Activated CD8-positive, alpha-beta memory T cell treated with anti-CD3 and anti-CD28 coated beads for 24 hours (primary cell): ENCODE results near the gene ARG1.
A peak's percentile ranks its signal among the peaks of the same experiment; 100 is the strongest.

Source experiments
- DNase-seq: peaks from one replicate; pipeline ENCODE4 v3.0.0-alpha.2; 2020

The ARG1 gene

DNA sequence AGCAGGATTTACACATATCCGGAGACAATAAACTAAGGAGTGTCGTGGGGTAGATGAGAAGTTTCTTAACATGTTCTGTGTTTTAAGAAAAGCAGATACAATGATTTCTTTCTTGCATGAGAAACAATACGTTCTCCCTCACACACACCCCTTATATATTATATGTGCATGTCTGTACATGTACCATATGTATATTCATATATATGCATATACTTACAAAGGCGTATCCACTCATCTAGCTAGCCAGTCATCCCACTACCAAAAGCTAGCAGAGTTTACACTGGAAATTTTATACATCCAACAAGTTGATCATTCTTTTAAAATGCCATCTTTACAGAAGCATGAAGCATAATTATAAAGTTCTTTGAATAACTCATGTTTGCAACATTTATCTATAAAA, 14.9 kb downstream of the ARG1 start:
- DNase-seq: no peak

GRCh38 chr6:131588643-131589042, 15.6 kb downstream of the ARG1 start:
- no peak for DNase-seq

DNA sequence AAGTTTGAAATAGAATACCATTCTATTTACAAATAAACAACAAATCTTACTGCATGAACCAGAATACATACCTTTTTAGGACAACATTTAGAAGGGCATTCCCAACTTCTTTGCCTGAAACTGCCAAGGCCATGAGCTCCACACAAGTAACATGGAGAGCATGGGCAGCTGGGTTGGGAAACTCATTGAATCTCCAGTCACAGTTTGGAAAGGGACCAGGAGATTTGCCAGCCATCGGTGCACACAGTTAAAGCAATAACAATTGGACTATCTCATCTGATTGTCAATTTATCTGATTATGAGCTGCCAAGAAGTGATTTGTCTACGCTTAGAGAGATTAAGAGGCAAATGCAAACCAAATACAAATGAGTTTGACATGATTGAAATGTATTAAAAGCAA, 19.9 kb downstream of the ARG1 start:
- DNase-seq: no peak

GRCh38 chr6:131594074-131594473, 21.0 kb downstream of the ARG1 start:
- no peak for DNase-seq

DNA sequence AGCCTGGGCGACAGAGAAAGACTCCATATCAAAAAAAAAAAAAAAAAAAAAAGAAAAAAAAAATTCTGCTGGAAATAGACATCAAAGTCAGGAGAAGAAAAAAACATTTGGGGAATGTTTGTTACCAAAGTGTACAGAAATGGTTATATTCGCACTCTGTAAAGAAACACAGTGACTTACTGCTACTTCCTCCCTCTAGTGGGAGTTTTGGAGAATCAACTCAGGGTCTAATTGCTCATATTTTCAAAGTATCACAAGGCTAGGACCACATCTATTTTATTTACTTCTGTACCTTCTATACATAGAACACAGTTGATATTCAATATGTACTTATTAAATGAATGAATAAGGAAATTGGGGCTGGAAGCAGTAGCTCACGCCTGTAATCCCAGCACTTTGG, 24.4 kb downstream of the ARG1 start:
- DNase-seq: no peak

- no peak for DNase-seq
These were observed 27.7 kb downstream of the ARG1 start for GRCh38 chr6:131600716-131601115.

- no peak for DNase-seq
These were observed 29.8 kb downstream of the ARG1 start for GRCh38 chr6:131602781-131603312.

DNA sequence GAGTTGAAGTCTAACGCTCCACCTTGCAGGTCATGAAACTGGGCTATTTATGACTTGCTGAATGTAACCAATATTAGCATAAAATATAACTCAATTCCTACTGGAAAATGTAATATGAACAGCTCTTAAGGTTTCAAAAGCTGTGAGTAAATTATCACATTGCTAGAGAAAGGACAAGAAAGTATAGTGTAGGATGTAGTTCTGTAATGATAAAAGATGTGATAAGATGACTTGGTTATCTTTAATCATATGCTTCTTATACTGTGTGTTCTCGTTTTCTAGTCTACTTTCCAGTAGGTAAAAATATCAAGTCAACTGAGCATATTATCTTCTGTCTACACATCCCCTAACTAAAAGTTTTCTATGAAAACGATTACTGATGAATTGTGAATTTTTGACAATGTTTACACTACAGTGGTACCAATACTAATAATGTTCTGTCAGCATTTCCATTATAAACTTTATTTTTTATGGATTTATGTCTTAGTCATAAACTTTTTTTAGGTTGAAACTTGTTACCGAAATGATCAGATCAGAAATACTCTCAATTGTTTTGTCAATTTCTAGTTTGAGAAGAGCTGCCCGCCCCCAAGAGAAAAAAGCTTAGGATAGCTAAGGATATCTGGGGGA, 40.4 kb downstream of the ARG1 start:
- DNase-seq: no peak

DNA sequence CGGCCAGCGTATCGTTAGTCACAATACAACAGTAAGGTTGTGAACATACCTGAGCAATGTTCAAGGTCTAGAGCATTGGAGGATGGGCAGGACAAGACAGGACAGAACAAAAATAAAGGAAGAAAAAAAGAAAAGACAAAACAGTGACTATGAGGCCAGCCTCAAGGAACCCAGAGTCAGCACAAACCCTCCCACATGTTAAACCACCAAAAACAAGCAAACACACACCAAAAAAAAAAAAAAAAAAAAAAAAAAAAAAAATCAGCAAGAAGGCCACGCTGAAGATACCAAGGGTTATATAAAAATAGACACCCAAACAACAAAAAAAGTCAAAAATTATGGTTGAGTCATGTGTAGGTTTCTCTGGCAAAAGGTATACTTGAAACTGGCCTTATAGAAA, 42.2 kb downstream of the ARG1 start:
- no peak for DNase-seq

- peak; percentile 100 for DNase-seq
These were observed 55.0 kb downstream of the ARG1 start, which contains the start of gene MED23 for GRCh38 chr6:131627724-131628682. MED23 (minus strand) TSS chr6:131628242; CDS start chr6:131628049, 193 bp downstream.

DNA sequence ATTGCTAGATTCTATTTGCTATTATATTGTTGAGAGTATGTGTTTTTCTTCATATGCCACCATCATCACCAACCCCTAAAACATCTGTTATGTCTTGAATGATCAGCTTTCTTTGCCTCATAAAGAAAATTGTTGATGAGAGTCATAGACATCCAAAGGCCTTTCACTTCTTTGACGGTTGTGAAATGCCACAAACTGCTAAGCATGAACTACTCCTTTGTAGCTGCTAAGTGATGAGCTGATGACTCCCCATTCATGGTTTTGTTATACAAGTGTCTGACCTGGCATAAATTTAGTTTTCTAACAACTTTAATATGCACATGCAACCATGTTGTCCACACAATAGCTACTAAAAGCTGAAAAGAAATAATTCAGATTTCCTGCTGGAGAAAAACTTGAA, 55.7 kb downstream of the ARG1 start:
- no peak for DNase-seq

- no peak for DNase-seq
These were observed 56.6 kb downstream of the ARG1 start for GRCh38 chr6:131629651-131630050.

DNA sequence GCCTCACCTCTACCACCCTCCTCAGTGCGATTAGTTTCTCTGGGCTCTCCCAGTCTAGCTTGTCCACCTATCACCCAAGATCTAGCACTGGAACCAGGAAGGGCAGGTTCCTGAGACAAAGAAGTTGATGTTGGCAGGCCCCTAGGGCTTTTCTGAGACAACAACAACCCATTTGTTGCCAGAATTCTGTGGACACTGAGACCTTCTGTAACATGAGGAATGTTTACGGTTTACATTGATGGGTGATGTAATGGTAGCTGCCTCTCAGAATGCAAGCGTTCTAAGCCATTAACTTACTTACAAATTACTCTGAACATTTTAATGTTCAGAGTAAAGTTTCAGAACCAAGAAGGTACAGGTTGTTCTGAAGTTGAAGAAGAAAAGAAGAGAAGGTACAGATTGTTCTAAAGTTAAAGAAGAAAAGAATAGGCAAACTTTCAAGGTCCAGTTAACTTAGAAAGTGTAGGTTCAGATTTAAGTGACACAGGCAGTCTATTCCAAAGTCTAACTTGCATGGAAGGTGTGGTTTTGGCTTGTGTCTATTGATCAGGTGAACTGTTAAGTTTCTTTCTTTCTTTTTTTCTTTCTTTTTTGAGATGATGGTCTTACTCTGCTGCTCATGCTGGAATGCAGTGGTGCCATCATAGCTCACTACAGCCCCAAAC, 58.7 kb downstream of the ARG1 start:
- no peak for DNase-seq
